Stimulated activated CD8-positive, alpha-beta memory T cell treated with anti-CD3 and anti-CD28 coated beads, Interleukin-4, amount 100 ng/mL, for 4 hours (primary cell): ENCODE data around the gene CASTOR1.

ENCODE experiments used
- DNase-seq, 2 donors: peaks; one replicate each; pipeline ENCODE4 v3.0.0-alpha.2; 2020; ENCODE audit warnings: low read depth in 2 of 2, low spot score in 1 of 2

The CASTOR1 gene

GRCh38 chr22:30320021-30320556 lies 30.8 kb upstream of the CASTOR1 start:
- no peak for DNase-seq

- DNase-seq, result no peak
Measured at GRCh38 chr22:30318799-30319419, 29.6 kb upstream of the CASTOR1 start.

GRCh38 chr22:30317778-30318177 lies 28.5 kb upstream of the CASTOR1 start:
- DNase-seq, result no peak

GRCh38 chr22:30315962-30316576 lies 26.8 kb upstream of the CASTOR1 start:
- DNase-seq, result no peak

- peak in 1 of 2 donors; percentile 27 for DNase-seq
Measured at GRCh38 chr22:30314915-30315314, 25.6 kb upstream of the CASTOR1 start.

- DNase-seq, result no peak
Measured at GRCh38 chr22:30313527-30314363, 24.4 kb upstream of the CASTOR1 start.

GRCh38 chr22:30312053-30312452 lies 22.7 kb upstream of the CASTOR1 start:
- DNase-seq, result no peak

GRCh38 chr22:30310881-30311771 lies 21.8 kb upstream of the CASTOR1 start:
- no peak for DNase-seq

GRCh38 chr22:30309951-30310741 lies 20.8 kb upstream of the CASTOR1 start:
- no peak for DNase-seq

- no peak for DNase-seq
Measured at GRCh38 chr22:30308518-30309230, 19.4 kb upstream of the CASTOR1 start.

GRCh38 chr22:30308093-30308492 lies 18.8 kb upstream of the CASTOR1 start:
- no peak for DNase-seq

- no peak for DNase-seq
Measured at GRCh38 chr22:30307041-30307574, 17.8 kb upstream of the CASTOR1 start.

- DNase-seq, result no peak
Measured at GRCh38 chr22:30306627-30307011, 17.3 kb upstream of the CASTOR1 start.

- DNase-seq, result no peak
Measured at GRCh38 chr22:30305906-30306626, 16.8 kb upstream of the CASTOR1 start.

GRCh38 chr22:30305519-30305905 lies 16.2 kb upstream of the CASTOR1 start:
- no peak for DNase-seq

GRCh38 chr22:30304495-30305244 lies 15.4 kb upstream of the CASTOR1 start:
- DNase-seq, result no peak

GRCh38 chr22:30302810-30303138 lies 13.5 kb upstream of the CASTOR1 start:
- no peak for DNase-seq
